ENCODE results near the gene ZBTB20. TPM values are rescaled to one million over a fixed set of nuclear protein-coding genes. Genes with fewer than 3 reads are reported as not detected.

The ZBTB20 gene
- total and polyA plus RNA-seq, 10 donors = 0.32 to 89.7 (median 71.8) TPM

GRCh38 chr3:114499976-114500375 is 647.1 kb downstream of the ZBTB20 start:
- no peak overlapping the region for H3K27ac ChIP-seq
- intact Hi-C loops (cut with DNase I; ENCODE audit: low total_unique reads) = no loop called here
- no peak overlapping the region for H3K4me3 ChIP-seq
- peaks cover 8 to 18% (median 10%) of the 10 kb centered on the region in 6 donors for H3K4me1 ChIP-seq
- DNase-seq = no peak
- no peaks in the 10 kb centered on the region for H3K36me3 ChIP-seq
- TF ChIP-seq POLR2A (IDR thresholded peaks at IDR 0.05) (no peak), POLR2AphosphoS5 (IDR thresholded peaks at IDR 0.05) (no peak), CTCF (IDR thresholded peaks at IDR 0.05 in 8 of 11, conservative IDR thresholded peaks at IDR 0.05 in 3 of 11) (no peak)
- WGBS, 5 donors = 18 to 37% (median 28%) methylated on average over 2 of the region's 2 CpGs
- no peaks in the 10 kb centered on the region for H3K27me3 ChIP-seq (replicated peaks in 1 of 7)
- H3K9me3 ChIP-seq = no peaks in the 10 kb centered on the region

GRCh38 chr3:114498539-114499370 is 648.3 kb downstream of the ZBTB20 start:
- H3K36me3 ChIP-seq = no peaks in the 10 kb centered on the region
- no peaks in the 10 kb centered on the region for H3K27me3 ChIP-seq (replicated peaks in 1 of 7)
- H3K9me3 ChIP-seq = no peaks in the 10 kb centered on the region
- 84 to 94% (median 90%) methylated on average over 7 to 8 of the region's 8 CpGs for whole genome bisulfite sequencing, 5 donors
- H3K27ac ChIP-seq = no peak overlapping the region
- peaks cover 8 to 18% (median 10%) of the 10 kb centered on the region in 6 donors for H3K4me1 ChIP-seq
- H3K4me3 ChIP-seq = no peak overlapping the region
- no peak for DNase-seq
- no peak for TF ChIP-seq CTCF (IDR thresholded peaks at IDR 0.05 in 8 of 11, conservative IDR thresholded peaks at IDR 0.05 in 3 of 11)
- no peak for TF ChIP-seq POLR2A (IDR thresholded peaks at IDR 0.05)
- no peak for TF ChIP-seq POLR2AphosphoS5 (IDR thresholded peaks at IDR 0.05)
- intact Hi-C loops (cut with DNase I; ENCODE audit: low total_unique reads) = no loop called here

- intact Hi-C loops (cut with DNase I; ENCODE audit: low total_unique reads) = no loop called here
- Histone ChIP-seq H3K4me3 (no peak overlapping the region), H3K27ac (no peak overlapping the region), H3K4me1 (peaks cover 5 to 18% (median 10%) of the 10 kb centered on the region in 6 donors), H3K9me3 (no peaks in the 10 kb centered on the region), H3K36me3 (no peaks in the 10 kb centered on the region), H3K27me3 (replicated peaks in 1 of 7) (no peaks in the 10 kb centered on the region)
- no peak for TF ChIP-seq POLR2A (IDR thresholded peaks at IDR 0.05)
- TF ChIP-seq CTCF (IDR thresholded peaks at IDR 0.05 in 8 of 11, conservative IDR thresholded peaks at IDR 0.05 in 3 of 11) = no peak
- no peak for TF ChIP-seq POLR2AphosphoS5 (IDR thresholded peaks at IDR 0.05)
- 78 to 93% (median 90%) methylated on average over 2 of the region's 2 CpGs for WGBS, 5 donors
- no peak for DNase-seq
Measured at GRCh38 chr3:114496874-114497273, 650.2 kb downstream of the ZBTB20 start.

GRCh38 chr3:114496466-114496865 is 650.6 kb downstream of the ZBTB20 start:
- Histone ChIP-seq H3K4me1 (peaks cover 5 to 18% (median 10%) of the 10 kb centered on the region in 6 donors), H3K36me3 (no peaks in the 10 kb centered on the region), H3K27me3 (replicated peaks in 1 of 7) (no peaks in the 10 kb centered on the region), H3K27ac (no peak overlapping the region), H3K9me3 (no peaks in the 10 kb centered on the region), H3K4me3 (no peak overlapping the region)
- no peak for DNase-seq
- intact Hi-C loops (cut with DNase I; ENCODE audit: low total_unique reads) = no loop called here
- TF ChIP-seq CTCF (IDR thresholded peaks at IDR 0.05 in 8 of 11, conservative IDR thresholded peaks at IDR 0.05 in 3 of 11) = no peak
- TF ChIP-seq POLR2A (IDR thresholded peaks at IDR 0.05) = no peak
- TF ChIP-seq POLR2AphosphoS5 (IDR thresholded peaks at IDR 0.05) = no peak
- WGBS, 5 donors = 92 to 96% (median 95%) methylated on average over 3 of the region's 3 CpGs

Data from spleen (tissue), 11 donors.